ENCODE results near the gene KCTD11.

KCTD11 gene

DNA sequence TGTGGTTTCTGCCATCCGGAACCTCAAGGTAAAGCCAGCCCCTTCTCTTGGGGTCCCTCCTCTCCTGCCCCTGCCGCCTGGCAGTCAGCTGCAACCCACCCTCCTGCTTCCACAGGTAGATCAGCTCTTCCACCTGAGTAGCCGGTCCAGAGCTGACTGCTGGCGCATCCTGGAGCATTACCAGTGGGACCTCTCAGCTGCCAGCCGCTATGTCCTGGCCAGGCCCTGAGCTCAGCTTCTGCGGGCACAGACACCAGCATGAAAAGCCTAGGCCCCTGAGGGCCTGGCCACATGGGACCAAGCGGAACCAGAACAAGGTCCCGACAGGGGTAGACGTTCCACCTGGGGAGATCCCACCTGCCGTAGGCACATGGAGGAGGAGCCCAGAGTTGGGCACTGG, 36.9 kb downstream of the KCTD11 start:
- DNase-seq (ENCODE audit: extremely low spot score), result no peak
- POLR2A ChIA-PET, result interaction anchor here (0.5 kb wide), 1 partner anchor 298 kb away, joined by 3 read pairs; no protein-coding TSS in a partner anchor
- CTCF ChIA-PET, result interaction anchor here (1.0 to 3.3 kb wide), 4 partner anchors 9 to 172 kb away, joined by 4 to 12 read pairs (median 8); no protein-coding TSS in a partner anchor
- TF ChIP-seq CTCF (IDR thresholded peaks at IDR 0.05; ENCODE audit: control extremely low read depth, extremely low read depth, low read depth, missing control alignments), result no peak

DNA sequence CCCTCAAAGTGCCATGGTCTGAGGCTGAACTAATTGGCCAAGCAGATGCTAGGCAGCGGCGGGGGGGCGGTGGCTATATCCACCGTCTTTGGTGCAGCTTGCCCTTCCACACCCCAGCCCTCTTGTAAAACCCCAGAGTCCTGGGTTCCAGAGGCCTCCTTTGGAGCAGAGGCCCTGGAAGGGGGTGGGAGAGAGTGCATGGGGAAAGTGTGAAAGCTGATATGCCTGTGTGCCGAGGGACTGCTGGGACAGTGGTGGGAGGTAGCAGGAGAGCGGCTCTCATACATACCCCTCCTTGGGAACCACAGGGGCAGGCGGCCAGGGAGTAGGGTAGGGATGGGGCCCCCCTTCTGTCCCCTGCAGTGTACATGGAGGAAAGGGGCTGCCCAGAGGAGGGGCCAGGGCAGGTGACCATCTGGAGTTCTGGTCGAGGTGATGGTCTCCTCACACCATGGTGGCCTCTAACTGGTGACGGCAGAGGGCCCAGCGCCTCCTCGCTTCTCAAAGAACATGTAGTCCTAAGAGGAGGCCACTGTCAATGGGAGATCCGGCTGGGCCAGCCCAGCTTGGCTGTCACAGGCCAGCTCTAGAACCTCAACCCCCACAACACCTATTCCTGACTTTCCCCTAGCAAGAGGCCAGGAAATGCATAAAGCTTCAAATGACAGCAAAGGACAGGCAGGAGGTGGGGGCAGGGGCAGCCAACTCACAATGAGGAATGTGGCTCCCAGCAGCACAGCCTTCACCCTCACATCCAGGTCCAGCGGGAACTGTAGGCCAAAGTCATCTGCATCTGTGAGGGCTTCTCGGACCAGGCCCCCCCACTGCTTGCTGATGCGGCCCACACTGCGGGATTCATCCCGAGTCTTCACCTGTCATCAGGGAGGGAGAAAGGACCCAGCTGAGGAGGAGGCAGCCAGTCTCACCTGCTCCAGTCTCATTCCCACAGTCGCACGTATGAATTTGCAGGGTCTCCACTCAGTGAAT, 38.3 kb downstream of the KCTD11 start:
- POLR2A ChIA-PET, result no interaction called here
- TF ChIP-seq CTCF (IDR thresholded peaks at IDR 0.05; ENCODE audit: control extremely low read depth, extremely low read depth, low read depth, missing control alignments), result no peak
- CTCF ChIA-PET, result interaction anchor here (1.8 kb wide), 1 partner anchor 171 kb away, joined by 6 read pairs; no protein-coding TSS in a partner anchor
- no peak for DNase-seq (ENCODE audit: extremely low spot score)

GRCh38 chr17:7391307-7391706, 39.3 kb downstream of the KCTD11 start:
- TF ChIP-seq CTCF (IDR thresholded peaks at IDR 0.05; ENCODE audit: control extremely low read depth, extremely low read depth, low read depth, missing control alignments), result no peak
- ChIA-PET POLR2A (no interaction called here), CTCF (interaction anchor here (1.6 kb wide), 1 partner anchor 35 kb away, joined by 8 read pairs; the partner anchor contains the start of gene TMEM95)
- no peak for DNase-seq (ENCODE audit: extremely low spot score)

DNA sequence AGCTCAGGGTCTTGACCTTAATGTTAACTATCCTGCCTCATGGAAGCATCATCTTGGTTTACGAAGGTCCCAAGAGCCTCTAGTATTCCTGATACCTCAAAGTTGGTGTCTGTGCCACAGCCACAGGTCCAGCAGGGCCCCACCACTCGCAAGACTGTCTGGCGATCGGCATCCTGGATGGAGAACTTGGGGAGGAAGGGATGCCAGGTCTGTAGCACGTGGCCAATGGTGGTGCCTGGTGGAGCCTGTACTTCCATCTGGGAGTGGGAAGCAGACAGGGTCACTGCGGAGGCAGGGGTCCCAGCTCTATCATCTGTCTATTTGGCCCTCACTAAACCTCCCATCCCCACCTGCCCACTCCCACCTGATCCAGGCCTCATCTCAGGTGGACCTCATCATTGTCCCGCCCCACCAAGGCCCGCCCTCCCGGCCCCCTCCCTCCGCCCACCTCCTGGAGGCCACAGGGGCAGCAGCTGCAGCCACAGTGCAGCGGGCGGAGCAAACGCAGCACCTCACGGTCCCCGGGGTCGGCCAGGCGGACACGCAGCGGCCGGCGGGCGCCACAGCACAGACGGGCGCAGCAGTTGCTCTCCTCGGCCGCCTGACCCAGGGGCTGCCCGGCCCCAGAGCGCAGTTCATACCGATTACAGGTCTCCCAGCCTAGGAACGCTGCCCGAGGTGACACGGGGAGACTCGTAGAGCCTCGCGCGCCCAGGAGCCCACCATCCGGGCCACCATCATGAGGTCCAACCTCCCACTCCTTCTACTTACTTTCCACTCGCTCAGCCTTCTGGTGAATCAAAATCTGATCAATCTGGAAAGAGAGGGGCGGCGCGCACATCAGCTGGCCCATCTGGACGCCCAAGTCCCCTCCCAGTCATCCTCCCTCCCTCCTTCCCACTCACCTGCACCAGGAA, 41.0 kb downstream of the KCTD11 start:
- no peak for DNase-seq (ENCODE audit: extremely low spot score)
- TF ChIP-seq CTCF (IDR thresholded peaks at IDR 0.05; ENCODE audit: control extremely low read depth, extremely low read depth, low read depth, missing control alignments), result no peak
- POLR2A ChIA-PET, result no interaction called here
- CTCF ChIA-PET, result interaction anchor here (1.6 kb wide), 2 partner anchors 37 kb away, joined by 5 to 8 read pairs; partner anchors contain the start of gene TMEM95

DNA sequence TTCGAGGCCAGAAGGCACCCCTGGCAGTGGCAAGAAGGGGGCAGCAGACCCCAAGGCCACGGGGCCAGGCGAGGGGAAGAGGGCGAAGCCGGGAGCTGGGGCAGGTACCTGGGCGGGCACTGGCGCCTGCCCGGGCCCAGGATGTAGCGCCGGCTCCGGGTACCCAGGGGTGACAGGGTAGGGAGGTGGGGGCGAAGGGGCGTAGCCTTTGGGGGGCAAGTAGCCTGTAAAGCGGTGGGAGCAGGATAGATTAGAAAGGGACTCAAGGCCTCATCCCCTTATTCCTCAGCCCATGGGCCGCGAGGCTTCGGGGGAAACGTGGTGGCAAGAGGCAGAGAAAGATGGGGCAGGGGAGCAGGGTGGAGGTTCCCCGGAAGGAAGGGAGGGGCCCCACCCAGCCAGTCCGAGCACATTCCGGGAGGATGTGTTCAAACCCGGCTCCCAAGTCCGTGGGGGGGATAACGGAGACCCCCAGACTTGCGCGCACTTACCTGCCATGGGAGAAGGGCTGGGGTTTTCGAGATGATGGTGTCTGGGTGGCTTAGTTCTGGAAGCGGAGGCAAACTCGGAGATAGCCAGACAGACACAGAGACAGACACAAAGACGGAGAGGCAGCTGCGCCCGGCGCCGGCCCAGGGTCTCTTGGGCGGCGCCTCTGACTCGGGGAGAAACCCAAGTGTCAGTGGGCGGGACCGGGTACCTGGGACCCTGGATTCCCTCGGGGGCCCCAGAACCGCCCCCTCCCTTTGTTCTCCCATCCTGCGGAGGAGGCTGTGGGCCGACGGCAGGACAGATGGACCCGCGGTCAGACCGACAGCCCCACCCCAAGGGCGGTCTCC, 41.9 kb downstream of the KCTD11 start:
- DNase-seq (ENCODE audit: extremely low spot score), result peak; percentile 80
- peak; percentile 19 for TF ChIP-seq CTCF (IDR thresholded peaks at IDR 0.05; ENCODE audit: control extremely low read depth, extremely low read depth, low read depth, missing control alignments)
- CTCF ChIA-PET, result interaction anchor here (1.3 to 1.9 kb wide), 3 partner anchors 9 to 38 kb away, joined by 3 to 5 read pairs (median 4); partner anchors contain the start of genes TMEM256 and TMEM95

More for the DNA sequence above, 41.9 kb downstream of the KCTD11 start:
- POLR2A ChIA-PET, result interaction anchor here (1.0 kb wide), 1 partner anchor 10 kb away, joined by 10 read pairs; the partner anchor contains the start of gene TMEM256
